ENCODE results near the gene LMO7. TPM values are rescaled to one million over a fixed set of nuclear protein-coding genes. Genes with fewer than 3 reads are reported as not detected.
"Not testable (repeated sequence)": the region's sequence is repeated elsewhere in the genome, so short reads cannot be mapped to it uniquely, and the experiment has no call there.

Gene LMO7
- polyA plus RNA-seq, 5 donors = 113 to 213 (median 199) TPM

DNA sequence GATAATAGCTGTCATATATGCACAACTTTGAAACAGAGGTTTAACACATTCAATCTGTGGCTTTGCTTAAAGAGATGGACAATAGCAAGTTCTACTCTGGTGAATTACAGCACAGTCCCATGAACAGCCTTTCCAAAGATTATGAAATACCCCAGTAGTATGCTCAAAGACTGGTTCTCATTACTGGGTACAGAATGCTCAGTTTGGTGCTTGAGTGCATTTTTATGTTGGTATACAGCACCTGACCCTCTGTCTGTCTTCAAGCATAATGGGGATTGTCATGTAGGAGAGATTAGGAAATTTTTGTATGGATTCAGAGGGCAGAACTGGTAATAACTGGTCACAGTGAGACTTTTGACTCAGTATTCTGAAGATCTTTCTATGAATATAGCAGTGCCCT lies 7.6 kb downstream of the LMO7 start:
- DNase-seq = no peak

DNA sequence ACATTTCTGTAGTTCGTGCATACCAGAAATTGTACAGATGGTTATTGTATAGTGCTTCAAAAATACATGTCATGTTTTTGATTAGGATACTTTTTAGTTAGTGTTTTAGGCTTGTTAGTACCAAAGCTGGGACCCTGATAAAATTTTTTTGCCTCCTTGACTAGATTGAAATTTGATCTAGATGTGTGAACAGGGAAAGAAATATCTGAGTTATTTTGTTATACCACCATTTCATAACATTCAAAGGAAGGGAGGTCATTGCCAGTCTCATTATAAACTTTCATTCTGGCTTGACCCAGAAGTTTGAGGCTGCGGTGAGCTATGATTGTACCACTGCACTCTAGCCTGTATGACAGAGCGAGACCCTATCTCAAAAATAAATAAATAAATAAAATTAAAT lies 9.0 kb downstream of the LMO7 start:
- DNase-seq = no peak

DNA sequence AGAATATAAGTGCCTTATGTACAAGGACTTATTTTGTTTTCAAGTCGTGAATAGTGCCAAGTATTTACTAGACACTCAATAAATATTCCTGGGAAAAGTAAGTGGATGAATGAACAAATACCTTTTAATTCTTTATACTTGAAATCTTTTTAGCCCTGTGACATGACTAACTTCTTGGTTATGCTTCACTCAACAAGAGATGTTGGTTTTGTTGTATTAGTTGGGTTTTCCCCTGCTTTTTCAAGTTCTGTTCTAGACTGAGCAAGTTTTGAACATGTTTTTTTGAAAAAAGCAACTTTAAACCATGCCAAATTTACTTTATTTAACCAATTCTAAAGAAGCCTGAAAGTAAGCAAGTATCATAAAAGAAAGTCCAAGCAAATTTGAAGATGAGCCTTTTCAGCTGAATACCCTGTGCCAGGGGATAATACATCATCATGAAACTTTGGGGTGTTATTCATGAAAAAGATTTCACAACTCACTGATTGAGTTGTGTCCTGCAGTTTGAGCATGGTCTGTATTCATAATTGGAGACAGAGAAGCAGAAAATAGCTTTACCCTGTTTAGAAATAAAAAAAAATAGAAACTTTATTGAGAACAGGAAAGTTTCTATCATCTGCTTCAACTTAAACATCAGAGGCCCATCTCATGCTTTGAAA lies 11.1 kb downstream of the LMO7 start:
- no peak for DNase-seq

DNA sequence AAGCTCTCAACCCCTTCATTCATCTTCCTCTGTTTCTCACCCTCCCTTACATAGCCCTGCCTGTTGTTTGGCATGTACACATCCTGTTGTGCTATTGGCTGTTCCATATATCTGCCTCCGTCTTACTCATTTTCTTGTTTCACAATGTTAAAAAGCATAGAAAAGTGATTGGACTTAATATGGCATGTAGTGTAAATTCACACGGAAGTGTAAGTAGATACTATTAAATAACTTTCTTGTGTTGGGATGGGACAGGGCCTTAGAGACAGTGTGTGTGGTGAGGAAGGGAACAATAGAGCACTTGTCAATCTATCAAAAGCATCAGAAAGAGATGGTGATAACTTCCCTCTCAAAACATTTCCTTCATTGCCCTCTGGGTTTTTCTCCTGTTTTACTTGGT lies 12.3 kb downstream of the LMO7 start:
- no peak for DNase-seq

DNA sequence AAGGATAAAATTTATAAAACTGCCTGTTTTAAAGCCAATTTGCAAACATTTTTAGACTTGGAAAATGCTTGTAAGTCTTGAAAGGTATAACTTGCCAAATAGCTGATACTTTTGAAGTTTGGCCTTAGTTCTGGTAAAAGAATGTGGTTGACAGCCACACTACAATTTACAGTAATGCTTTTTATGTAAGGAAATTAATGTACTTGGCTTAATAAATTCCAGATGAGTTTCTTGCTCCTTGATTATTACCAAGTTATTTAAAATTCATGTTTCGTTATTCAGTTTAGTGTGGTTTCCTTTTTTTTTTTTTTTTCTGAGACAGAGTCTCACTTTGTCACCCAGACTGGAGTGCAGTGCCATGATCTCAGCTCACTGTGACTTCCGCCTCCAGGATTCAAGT lies 14.9 kb downstream of the LMO7 start:
- DNase-seq = no peak

DNA sequence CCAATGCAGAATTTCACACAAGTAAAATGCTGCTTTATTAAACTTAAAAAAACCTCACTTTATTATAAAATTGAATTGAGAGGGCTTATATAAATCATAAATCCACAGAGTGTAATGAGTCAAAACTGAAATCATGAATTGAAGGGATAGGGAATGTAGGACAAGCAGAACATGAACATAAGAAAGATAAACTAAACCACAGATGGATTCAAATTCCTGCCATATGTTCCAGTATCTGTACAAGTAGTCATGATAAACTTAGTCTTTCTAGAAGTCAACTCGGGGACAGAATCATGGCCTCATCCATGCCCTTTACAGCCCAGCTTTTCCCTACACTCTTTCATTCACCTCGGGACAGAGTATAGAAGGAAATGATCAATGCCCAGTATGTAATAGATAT lies 16.6 kb downstream of the LMO7 start:
- no peak for DNase-seq

DNA sequence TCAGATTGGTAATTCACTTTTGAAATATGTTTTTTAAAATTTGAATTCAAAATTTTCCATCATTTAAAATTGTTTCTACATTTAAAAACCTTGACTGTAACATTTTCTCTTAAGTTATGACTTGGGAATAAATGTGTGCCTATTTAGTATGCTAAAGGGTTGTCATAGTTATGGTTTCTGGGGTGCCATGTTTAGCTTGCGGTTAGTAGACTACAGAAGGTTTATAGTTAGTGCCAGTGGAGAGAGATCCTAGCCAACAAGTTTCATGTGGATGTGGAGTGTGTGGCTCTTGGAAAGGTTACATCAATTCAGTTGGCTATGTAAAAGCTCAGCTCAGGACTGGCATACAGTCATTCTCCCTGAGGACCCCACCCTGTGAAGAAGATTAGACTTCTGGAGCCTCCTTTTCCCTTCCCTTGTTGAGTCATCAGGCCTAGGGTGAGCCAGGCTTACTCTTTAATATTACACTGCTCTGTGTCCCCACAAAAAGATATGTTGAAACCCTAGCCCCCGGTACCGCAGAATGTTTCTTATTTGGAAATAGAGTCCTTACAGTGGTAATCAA lies 20.4 kb downstream of the LMO7 start:
- no peak for DNase-seq

DNA sequence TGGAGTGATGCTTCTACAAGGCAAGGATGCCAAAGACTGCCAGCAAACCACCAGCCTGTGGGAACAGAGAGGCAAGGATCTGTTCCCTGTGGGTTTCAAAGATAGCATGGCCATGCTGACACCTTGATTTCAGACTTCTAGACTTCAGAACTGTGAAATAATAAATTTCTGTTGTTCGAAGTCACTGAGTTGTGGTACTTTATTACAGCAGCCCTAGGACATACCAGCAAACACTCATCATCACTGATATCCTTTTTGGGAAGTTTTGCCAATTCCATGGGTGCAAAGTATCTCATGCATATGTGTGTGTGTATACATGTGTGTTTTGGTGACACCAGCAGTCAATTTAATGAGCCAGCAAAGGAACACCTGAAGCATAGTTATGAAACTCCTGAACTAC lies 21.0 kb downstream of the LMO7 start:
- DNase-seq = no peak

DNA sequence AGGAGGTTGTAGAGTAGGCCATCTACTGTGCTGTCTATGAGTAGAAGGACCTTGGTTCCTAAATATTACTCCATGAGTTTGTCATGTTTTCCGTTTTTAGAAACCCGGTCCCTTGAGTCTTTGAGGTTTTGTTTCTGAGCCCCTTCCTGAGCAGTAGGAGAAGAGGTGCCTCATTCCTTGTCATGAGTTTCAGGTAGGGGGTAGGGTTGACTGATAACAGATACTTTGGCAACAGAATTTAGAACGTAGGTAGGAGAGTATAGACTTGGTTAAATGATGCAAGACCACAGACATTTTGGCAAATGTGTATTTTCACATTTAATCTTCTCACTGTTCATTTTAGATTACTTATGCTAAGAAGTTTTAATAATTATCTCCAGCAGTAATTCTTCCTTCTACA lies 24.6 kb downstream of the LMO7 start:
- no peak for DNase-seq

DNA sequence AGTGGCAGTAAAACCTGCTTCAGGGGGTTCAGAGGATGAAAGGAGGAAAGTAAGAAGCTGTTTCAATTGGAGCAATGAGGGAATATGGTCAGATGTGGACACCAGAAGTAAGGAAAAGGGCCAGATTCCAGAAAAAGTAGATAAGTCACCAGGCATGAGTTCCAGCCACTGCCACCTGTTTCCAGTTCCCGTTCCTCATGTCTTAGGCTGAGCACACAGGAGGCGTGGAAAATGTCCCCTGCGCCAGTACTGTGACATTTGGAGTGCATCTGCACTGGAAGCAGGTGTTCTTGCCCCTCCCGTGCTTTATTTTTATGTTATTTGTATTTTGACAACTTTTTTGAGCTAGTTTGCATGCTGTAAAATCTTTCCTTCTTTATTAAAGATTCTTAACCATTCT lies 25.3 kb downstream of the LMO7 start:
- no peak for DNase-seq

DNA sequence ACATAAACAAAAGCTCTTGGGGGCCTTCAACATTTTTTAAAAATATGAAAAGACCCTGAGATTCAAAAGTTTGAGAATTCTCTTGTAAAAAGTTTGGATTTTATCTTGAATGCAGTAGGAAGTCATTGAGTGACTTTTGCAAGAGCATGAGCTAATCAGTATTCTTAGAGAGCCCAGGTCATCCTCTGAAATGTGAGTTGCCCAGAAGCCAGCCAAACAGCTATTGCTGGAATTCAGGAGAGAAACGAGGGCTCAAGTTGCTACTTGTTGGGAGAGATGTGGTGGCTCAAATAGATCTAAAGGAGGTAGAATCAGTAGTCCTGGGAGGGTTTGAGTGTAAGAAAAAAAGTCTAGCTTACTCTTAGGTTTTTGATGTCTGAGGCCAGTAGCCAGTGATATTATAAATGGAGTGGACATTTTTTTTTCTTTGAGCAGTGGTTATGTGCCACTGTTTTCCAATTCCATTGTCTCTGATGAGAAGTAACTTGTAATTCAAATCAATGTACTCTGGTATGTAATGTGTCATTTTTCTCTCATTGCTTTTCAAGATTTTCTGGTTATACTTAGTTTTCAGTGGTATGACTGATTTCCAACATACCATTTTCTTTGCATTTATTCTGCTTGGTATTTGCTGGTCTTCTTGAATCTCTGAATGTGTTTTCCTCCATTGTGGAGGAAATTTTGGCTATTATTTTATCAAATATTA lies 30.7 kb downstream of the LMO7 start:
- no peak for DNase-seq

DNA sequence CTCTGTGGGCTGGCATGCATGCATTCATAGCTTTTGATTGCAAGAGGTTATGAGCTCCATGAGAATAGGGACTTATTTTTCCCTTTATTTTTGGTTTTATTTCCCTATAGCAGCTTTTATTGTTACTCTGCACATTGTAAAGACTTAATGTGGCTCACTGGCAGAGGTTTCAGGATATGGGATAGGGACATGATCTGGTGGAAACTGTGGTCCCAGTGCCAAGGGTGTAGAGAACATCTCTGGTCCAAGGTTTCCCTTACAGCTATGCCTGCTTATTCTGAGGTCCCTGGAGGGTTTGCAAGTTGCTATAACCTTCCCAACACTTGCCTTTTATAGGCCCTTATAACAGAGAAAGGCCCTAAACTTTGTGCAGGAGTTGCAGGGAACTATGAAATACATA lies 33.6 kb downstream of the LMO7 start:
- no peak for DNase-seq

DNA sequence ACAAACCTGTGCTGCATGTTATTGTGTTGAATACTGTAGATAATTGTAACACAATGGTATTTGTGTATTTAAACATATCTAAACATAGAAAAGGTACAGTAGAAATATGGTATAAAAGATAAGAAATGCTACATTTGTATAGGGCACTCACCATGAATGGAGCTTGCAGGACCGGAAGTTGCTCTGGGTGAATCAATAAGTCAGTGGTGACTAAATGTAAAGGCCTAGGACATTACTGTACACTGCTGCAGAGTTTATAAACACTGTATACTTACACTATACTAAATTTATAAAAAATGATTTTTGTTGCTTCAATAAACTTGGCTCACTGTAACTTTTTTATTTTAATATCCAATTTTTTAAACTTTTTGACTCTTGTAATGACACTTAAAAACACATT lies 34.4 kb downstream of the LMO7 start:
- DNase-seq = no peak

DNA sequence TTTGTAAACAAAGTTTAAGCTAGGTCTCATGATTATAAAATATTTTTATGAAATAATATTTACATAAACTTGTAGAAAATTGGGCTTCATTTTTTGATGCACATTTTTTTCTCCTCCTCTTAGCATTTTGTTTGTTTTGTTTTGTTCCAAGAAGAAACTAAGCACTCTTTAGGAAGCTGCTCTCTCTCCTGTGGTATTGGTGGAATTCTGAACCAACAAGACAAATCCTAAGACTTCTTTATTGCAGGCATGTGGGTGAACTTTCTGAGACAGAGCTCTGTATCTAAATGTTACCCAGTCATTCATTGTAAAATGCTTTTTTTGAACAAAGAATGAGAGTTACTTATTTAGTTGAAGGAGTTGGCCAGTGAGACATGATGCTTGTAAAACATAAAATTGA lies 39.3 kb downstream of the LMO7 start:
- no peak for DNase-seq

DNA sequence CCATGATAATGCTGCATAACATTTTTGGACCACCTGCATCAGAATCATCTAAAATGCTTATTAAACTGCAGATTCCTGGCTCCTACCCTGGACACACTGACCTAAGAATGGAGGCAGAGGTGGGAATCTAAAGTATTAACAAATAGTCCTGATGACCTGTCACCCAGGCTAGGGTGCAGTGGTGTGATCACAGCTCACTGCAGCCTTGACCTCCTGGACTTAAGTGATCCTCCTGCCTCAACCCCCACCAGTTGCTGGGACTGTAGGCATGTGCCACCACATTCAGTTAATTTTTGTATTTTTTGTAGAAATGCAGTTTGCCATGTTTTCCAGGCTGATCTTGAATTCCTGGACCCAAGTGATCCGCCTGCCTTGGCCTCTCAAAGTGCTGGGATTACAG lies 43.3 kb downstream of the LMO7 start:
- no peak for DNase-seq

DNA sequence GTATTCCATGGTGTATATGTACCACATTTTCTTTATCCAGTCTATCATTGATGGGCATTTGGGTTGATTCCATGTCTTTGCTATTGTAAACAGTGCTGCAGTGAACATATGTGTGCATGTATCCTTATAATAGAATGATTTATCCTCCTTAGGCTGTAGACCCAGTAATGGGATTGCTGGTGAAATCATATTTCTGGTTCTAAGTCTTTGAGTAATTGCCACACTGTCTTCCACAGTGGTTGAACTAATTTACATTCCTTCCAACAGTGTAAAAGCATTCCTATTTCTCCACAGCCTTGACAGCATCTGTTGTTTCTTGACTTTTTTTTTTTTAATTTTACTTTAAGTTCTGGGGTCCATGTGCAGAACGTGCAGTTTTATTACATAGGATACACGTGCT lies 44.1 kb downstream of the LMO7 start:
- not testable (repeated sequence) for DNase-seq

DNA sequence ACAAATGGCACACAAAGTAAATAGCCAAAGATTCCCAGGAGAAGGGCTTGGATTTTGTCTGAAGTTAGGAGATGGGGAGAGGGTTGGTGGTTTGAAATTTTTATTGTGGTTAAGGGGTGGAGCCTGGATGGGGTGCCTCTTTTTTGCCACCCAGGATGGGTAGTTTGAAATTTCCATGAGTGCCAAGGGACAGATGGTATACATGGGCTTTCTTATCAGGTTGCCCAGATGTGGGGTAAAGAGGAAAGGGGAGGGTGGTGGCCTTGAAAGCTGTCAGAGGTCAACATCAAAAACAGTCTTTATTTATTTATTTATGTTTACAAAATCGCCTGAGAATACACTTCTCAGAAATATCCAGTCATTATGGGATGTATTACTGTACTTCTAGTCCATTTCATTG lies 46.2 kb downstream of the LMO7 start:
- no peak for DNase-seq

DNA sequence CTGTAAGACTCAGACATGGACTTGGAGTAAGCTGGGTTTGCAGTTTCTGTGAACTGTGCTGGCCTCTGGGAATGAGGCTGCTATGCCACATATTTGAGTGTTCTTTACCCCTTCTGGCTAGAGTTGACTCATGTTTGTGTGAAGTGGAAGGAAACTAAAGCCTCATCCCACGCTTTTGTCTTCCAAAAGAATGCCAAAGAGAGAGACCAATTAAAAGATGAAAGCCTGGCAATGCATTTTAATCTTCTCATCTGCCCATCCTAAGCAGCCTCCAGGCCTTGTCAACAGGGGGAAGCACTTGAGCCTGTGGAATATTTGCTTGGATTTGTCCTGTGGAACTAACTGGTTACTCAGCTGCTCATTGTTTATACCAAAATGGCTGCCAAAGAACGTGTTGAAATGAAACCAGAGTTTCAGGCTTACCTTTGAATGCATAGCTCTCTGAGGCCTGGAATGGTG lies 49.1 kb downstream of the LMO7 start:
- DNase-seq = no peak

DNA sequence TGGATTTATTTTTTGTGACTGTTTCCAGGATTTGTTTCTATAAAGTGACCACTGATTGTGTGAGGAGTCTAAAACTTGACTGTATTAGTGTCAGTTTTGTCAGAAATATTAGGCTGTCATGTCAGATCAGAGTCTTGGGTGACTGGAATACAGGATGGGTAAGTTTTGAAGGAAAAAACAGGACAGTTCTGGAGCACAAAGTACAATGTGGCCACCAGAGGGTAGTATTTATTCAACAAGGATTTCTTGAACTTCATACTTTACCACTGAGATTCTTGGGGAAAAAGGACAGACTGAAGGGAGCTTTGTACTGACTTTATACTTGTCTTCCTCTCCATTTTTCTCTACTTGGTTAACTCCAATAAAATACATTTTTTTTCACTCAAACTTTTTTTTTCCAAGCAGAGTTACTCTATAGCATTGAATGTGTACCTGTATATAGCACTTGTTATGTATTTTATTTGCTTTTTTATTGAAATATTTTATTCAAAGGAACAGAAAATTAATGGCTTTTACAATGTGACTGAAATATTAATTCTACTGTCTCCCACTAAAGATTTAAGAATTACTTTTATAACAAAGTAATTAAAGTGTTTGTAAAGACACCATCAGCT lies 51.1 kb downstream of the LMO7 start:
- no peak for DNase-seq

DNA sequence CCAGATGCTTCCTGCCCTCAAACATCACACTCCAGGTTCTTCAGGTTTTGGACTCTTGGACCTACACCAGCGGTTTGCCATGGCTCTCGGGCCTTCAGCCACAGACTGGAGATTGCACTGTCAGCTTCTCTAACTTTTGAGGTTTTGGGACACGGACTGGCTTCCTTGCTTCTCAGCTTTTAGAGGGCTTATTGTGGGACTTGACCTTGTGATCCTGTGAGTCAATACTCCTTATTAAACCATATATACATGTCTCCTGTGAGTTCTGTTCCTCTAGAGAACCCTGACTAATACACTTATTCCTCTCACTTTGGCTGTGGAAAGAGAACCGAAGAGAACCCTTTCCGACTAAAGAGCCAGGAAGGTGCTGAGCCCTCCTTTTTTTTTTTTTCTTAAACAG lies 53.6 kb downstream of the LMO7 start:
- DNase-seq = no peak

DNA sequence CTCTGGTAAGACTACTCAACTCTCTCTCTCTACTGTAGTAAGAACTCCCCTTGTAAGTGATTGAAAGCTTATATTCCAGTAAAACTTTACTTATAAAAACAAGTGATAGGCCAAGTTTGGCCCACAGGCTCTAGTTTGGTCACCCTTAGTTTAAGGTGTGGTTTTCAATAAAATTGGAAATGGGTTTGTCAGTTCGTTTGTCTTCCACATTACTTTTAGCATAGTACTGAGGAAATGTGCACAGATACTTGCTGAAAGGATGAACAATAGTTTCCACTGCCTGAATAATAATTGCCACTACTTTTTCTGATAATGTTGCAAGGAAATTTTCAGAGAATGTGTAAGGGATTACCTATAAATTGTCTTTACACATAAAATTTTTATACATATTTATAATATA lies 54.5 kb downstream of the LMO7 start:
- DNase-seq = no peak

DNA sequence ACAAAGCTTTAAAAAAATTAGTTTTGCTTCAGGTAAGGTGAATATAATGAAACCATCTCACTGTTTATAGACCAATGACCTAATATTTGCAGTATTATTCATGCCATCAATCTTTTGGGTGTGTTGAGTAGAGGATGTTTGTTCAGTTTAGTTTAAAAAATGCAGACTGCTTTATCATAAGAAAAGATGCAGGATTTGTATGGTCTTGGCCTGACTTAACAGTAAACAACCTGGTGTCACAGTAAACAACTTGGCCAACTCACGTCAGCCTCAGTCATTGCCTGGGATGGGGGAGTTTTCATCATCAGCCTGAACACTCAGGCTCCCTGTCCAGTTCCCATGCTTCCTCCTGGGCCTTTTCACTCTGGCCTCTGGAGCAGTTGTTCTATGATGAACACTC lies 55.1 kb downstream of the LMO7 start:
- DNase-seq = no peak

DNA sequence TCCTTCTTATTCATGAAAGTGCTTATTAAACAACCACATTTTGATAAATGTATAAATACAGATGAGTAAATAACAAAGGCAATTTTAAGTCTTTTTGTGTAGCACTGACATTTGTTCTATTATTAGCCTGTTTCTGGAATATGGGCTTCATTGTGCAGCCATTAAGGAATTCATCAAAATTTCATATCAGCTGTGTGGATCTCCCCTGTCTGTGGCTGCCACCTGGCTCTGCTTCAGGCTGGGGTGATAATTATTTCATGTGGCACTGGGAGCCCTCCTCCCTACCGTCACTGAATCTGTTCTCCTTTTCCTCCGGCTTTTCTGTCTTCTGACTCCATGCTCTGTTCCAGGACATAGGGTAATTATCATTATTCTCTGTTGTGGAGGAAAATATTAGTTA lies 57.1 kb downstream of the LMO7 start:
- DNase-seq = no peak

Data from right lung (tissue), 5 donors.